Activated T-cell treated with anti-CD3 and anti-CD28 coated beads for 48 hours (primary cell): ENCODE measurements around the gene PRKCQ.
"Not testable (repeated sequence)": the region's sequence is repeated elsewhere in the genome, so short reads cannot be mapped to it uniquely, and the experiment has no call there.

ENCODE experiments used
- DNase-seq: peaks from one replicate; pipeline ENCODE4 v3.0.0-alpha.2; 2020; ENCODE audit warnings: low read depth

The PRKCQ gene

DNA sequence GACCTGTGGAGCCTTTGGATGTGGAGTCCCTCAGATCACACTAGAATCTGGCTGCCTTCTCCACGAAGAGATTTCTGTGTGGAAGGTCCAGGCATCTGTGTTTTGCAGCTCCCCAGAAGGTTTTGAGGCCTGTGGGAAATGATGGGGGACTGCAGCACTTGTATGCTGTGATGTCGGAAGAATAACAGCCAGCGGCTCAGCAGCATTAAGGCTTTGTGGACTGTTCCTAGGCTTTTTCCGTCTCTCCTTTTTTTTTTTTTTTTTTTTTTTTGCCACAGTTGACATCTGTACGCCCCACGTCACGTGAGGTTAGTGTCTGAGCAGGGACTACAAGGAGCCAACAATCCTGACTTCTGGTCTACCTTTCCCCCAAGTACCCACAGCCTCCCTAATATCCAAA lies 196.0 kb downstream of the PRKCQ start:
- no peak for DNase-seq

DNA sequence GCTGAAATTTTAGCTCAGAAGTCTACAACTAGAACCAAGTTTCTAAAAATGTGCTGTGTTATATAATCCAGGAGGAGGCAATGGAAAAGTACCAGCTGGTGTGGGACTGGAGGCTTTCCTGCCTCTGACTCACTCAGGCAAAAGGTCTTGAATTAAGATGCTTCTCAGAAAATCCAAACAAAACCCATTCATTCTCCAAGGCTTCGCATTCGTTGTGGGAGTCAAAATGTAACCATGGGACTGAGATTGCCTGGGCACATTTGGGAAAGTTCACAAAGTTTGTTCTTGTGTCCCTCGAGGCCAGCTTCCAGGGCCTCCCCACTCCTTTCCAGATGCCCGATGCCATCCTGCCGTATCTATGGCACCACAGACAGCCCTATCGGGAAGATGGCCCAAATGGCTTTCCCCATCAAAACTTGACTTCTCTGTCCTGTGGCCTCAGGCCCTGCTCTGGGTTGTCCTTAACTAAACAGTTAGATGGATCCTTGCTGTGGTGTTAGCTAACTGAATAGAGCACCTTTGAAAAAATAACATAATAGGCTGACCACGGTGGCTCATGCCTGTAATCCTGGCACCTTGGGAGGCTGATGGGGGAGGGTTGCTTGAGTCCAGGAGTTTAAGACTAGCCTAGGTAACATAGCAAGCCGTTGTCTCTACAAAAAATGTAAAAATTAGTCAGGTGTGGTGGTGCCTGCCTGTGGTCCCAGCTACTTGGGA lies 196.8 kb downstream of the PRKCQ start:
- DNase-seq, result no peak

DNA sequence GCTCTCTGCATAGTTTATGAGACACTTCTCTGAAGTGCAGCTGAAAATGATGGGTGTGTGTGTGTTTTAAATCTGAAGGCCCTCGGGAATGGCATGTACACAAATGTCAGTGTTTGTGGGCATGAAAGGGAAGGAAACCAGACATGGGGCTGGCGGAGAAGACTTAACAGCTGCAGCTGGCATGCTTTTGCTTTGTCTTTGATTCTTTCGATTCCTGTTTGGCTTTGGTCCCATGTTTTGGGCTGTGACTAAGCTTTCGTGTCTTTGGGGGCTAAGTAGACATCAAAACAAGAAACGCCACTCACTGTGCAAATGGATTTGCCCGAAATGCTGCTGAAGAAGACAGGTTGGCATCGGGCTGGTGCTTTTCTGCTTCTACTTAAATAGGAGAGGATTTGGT lies 198.0 kb downstream of the PRKCQ start:
- DNase-seq, result no peak

DNA sequence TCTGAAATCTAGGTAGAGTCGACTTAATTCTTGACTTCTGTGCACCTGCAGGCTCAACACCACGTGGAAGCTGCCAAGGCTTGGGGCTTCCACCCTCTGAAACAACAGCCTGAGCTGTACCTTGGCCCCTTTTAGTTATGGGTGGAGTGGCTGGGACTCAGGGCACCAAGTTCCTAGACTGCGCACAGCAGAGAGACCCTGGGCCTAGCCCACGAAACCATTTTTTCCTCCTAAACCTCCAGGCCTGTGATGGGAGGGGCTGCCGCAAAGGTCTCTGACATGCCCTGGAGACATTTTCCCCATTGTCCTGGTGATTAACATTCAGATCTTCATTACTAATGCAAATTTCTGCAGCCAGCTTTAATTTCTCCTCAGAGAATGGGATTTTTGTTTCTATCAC lies 199.6 kb downstream of the PRKCQ start:
- not testable (repeated sequence) for DNase-seq

DNA sequence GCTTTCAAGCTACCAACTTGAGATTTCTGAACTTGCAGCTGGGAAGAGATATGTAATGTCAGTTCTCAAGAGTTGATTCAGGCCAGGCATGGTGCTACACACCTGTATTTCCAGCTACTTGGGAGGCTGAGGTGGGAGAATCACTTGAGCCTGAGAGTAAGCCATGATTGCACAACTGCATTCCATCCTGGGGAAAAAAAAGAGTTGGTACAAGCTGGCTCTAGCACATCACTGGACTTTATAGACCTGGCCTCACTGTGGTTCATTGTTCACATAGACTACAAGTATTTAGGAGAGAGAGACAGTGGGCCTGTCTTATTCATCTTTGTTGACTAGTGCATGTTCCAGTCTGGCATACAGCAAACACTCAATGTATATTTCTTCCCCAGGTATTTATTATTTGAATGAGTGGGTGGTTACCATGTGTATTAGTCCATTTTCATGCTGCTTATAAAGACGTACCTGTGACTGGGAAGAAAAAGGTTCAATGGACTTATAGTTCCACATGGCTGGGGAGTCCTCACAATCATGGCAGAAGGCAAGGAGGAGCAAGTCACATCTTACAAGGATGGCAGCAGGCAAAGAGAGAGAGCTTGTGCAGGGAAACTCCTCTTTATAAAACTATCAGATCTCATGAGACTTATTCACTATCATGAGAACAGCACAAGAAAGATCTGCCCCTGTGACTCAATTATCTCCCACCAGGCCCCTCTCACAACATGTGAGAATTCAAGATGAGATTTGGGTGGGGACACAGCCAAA lies 200.9 kb downstream of the PRKCQ start:
- no peak for DNase-seq
